ENCODE measurements around the gene CEP152. TPM values are rescaled to one million over a fixed set of nuclear protein-coding genes. Genes with fewer than 3 reads are reported as not detected.

The CEP152 gene
- total and polyA plus RNA-seq, 2 experiments from 2014 or later, result 14.6 to 30.5 TPM

GRCh38 chr15:48703544-48703943, 107.3 kb downstream of the CEP152 start (continued):
- TF ChIP-seq ZNF462 (CRISPR knock-in tag; IDR thresholded peaks at IDR 0.05), result no peak
- TF ChIP-seq STAT1 (IDR thresholded peaks at IDR 0.05; ENCODE audit: unreplicated experiment), result no peak
- TF ChIP-seq POLR2AphosphoS5 (IDR thresholded peaks at IDR 0.05; ENCODE audit: low read depth), result no peak
- TF ChIP-seq REST (IDR thresholded peaks at IDR 0.05; ENCODE audit: unreplicated experiment), result no peak
- no peak for TF ChIP-seq EZH2 (IDR thresholded peaks at IDR 0.05; ENCODE audit: low read depth, unreplicated experiment)
- no peak for TF ChIP-seq NANOG (IDR thresholded peaks at IDR 0.05; ENCODE audit: borderline replicate concordance)
- no peak for TF ChIP-seq CREB1 (CRISPR knock-in tag; IDR thresholded peaks at IDR 0.05; ENCODE audit: low read depth)
- TF ChIP-seq ZNF331 (CRISPR knock-in tag; IDR thresholded peaks at IDR 0.05; ENCODE audit: low read depth), result no peak
- TF ChIP-seq ETS1 (IDR thresholded peaks at IDR 0.05), result no peak

All from GM23338 (cell line).